ENCODE results near the gene SIK3. TPM values are rescaled to one million over a fixed set of nuclear protein-coding genes. Genes with fewer than 3 reads are reported as not detected.

SIK3 gene
- total RNA-seq, 2 experiments from 2014 or later: 81.4 to 86.1 TPM

GRCh38 chr11:116910378-116910777 is 187.8 kb downstream of the SIK3 start:
- no peak overlapping the region for H3K4me3 ChIP-seq (ENCODE audit: low read length)
- intact Hi-C loops (cut with DNase I, micrococcal nuclease): no loop called here
- H3K36me3 Mint-ChIP-seq (ENCODE audit: low read depth): peaks cover 33% of the 10 kb centered on the region
- no peak for DNase-seq
- no peak overlapping the region for H3K27ac Mint-ChIP-seq
- H3K4me1 ChIP-seq (ENCODE audit: insufficient read depth, low read length): peaks cover 3% of the 10 kb centered on the region
- H3K4me1 Mint-ChIP-seq (ENCODE audit: low read depth): peaks cover 30% of the 10 kb centered on the region
- H3K27me3 ChIP-seq (ENCODE audit: control insufficient read depth in 1 of 2, insufficient read depth in 2 of 2, low read length in 2 of 2): no peaks in the 10 kb centered on the region
- no peak for TF ChIP-seq CTCF (IDR thresholded peaks at IDR 0.05)
- peaks cover 3% of the 10 kb centered on the region for H3K36me3 ChIP-seq (ENCODE audit: insufficient read depth, low read length)
- no peak overlapping the region for H3K4me3 Mint-ChIP-seq
- H3K9me3 Mint-ChIP-seq: no peaks in the 10 kb centered on the region
- ChIA-PET CTCF (no interaction called here), POLR2A (interaction anchor here (1.7 kb wide), 2 partner anchors 8 to 20 kb away, joined by 4 to 6 read pairs; no protein-coding TSS in a partner anchor)
- no peaks in the 10 kb centered on the region for H3K9me3 ChIP-seq (ENCODE audit: control insufficient read depth in 1 of 2, insufficient read depth in 1 of 2, low read length in 2 of 2)
- no peaks in the 10 kb centered on the region for H3K27me3 Mint-ChIP-seq
- ATAC-seq (ENCODE audit: poor library complexity): no peak
- no peak overlapping the region for H3K27ac ChIP-seq (ENCODE audit: low read depth in 1 of 2, low read length in 2 of 2)

GRCh38 chr11:116909245-116909644 is 189.0 kb downstream of the SIK3 start:
- H3K27me3 Mint-ChIP-seq: no peaks in the 10 kb centered on the region
- peaks cover 30% of the 10 kb centered on the region for H3K4me1 Mint-ChIP-seq (ENCODE audit: low read depth)
- no peak overlapping the region for H3K27ac Mint-ChIP-seq
- CTCF ChIA-PET: interaction anchor here (1.5 kb wide), 1 partner anchor 21 kb away, joined by 5 read pairs; no protein-coding TSS in a partner anchor
- Histone ChIP-seq H3K27ac (ENCODE audit: low read depth in 1 of 2, low read length in 2 of 2) (no peak overlapping the region), H3K36me3 (ENCODE audit: insufficient read depth, low read length) (peaks cover 3% of the 10 kb centered on the region), H3K9me3 (ENCODE audit: control insufficient read depth in 1 of 2, insufficient read depth in 1 of 2, low read length in 2 of 2) (no peaks in the 10 kb centered on the region), H3K4me1 (ENCODE audit: insufficient read depth, low read length) (peaks cover 3% of the 10 kb centered on the region), H3K4me3 (ENCODE audit: low read length) (no peak overlapping the region), H3K27me3 (ENCODE audit: control insufficient read depth in 1 of 2, insufficient read depth in 2 of 2, low read length in 2 of 2) (no peaks in the 10 kb centered on the region)
- peaks cover 36% of the 10 kb centered on the region for H3K36me3 Mint-ChIP-seq (ENCODE audit: low read depth)
- TF ChIP-seq CTCF (IDR thresholded peaks at IDR 0.05): no peak
- no peak for ATAC-seq (ENCODE audit: poor library complexity)
- POLR2A ChIA-PET: interaction anchor here (1.0 kb wide), 1 partner anchor 13 kb away, joined by 4 read pairs; no protein-coding TSS in a partner anchor
- H3K9me3 Mint-ChIP-seq: no peaks in the 10 kb centered on the region
- no peak for DNase-seq
- H3K4me3 Mint-ChIP-seq: no peak overlapping the region
- intact Hi-C loops (cut with DNase I, micrococcal nuclease): no loop called here

GRCh38 chr11:116906479-116906878 is 191.7 kb downstream of the SIK3 start:
- H3K36me3 ChIP-seq (ENCODE audit: insufficient read depth, low read length): peaks cover 3% of the 10 kb centered on the region
- DNase-seq (no peak), ATAC-seq (ENCODE audit: poor library complexity) (no peak)
- Mint-ChIP-seq H3K36me3 (ENCODE audit: low read depth) (peaks cover 30% of the 10 kb centered on the region), H3K4me1 (ENCODE audit: low read depth) (peaks cover 45% of the 10 kb centered on the region), H3K9me3 (no peaks in the 10 kb centered on the region), H3K27ac (no peak overlapping the region), H3K27me3 (no peaks in the 10 kb centered on the region), H3K4me3 (no peak overlapping the region)
- POLR2A ChIA-PET: no interaction called here
- no peak overlapping the region for H3K4me3 ChIP-seq (ENCODE audit: low read length)
- no peaks in the 10 kb centered on the region for H3K27me3 ChIP-seq (ENCODE audit: control insufficient read depth in 1 of 2, insufficient read depth in 2 of 2, low read length in 2 of 2)
- H3K27ac ChIP-seq (ENCODE audit: low read depth in 1 of 2, low read length in 2 of 2): no peak overlapping the region
- intact Hi-C loops (cut with DNase I, micrococcal nuclease): no loop called here
- no peaks in the 10 kb centered on the region for H3K9me3 ChIP-seq (ENCODE audit: control insufficient read depth in 1 of 2, insufficient read depth in 1 of 2, low read length in 2 of 2)
- CTCF ChIA-PET: no interaction called here
- TF ChIP-seq CTCF (IDR thresholded peaks at IDR 0.05): no peak
- peaks cover 12% of the 10 kb centered on the region for H3K4me1 ChIP-seq (ENCODE audit: insufficient read depth, low read length)

All from CD4-positive, alpha-beta T cell (primary cell).